ENCODE measurements around the gene NUSAP1.
"Not testable (repeated sequence)": the region's sequence is repeated elsewhere in the genome, so short reads cannot be mapped to it uniquely, and the experiment has no call there.

The NUSAP1 gene, protein sequence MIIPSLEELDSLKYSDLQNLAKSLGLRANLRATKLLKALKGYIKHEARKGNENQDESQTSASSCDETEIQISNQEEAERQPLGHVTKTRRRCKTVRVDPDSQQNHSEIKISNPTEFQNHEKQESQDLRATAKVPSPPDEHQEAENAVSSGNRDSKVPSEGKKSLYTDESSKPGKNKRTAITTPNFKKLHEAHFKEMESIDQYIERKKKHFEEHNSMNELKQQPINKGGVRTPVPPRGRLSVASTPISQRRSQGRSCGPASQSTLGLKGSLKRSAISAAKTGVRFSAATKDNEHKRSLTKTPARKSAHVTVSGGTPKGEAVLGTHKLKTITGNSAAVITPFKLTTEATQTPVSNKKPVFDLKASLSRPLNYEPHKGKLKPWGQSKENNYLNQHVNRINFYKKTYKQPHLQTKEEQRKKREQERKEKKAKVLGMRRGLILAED

DNA sequence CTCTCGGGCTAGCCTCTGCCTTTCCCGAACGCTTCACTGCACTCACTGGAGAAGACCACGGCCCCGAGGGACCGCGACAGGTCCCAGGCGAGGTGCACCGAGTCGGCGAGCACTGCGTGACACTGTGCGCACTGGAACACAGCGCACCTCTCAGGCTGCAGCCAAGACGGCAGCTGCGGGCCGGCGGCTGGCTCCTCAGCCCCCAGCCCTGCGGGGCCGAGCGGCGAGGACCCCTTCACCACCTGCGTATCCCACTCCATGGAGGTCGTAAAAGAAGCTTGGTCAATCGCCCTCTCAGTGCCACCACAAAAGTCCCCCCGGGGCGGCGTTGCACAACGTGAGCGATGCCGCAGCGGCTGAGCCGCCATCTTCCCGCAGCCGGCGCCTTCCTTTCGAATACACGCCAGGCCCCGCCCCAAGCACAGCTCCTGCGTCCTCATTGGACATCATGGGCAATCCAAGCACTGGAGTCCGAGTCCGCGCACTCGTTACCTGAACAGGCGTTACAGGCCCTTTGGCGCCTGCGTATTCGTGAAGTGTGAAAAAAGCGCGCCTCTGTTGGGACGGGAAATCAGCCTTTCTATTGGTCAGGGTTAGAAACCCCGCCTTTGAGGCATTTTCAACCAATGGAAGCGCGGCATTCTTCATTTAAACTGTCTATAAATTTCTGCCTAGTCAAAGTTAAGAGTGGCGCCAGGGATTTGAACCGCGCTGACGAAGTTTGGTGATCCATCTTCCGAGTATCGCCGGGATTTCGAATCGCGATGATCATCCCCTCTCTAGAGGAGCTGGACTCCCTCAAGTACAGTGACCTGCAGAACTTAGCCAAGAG lies at the start of gene NUSAP1, which contains the start of gene OIP5:
TSS of gene NUSAP1 (plus strand) at position 688 of the 832 bp plus-strand sequence. CDS start at position 765, 77 bp downstream.
TSS of gene OIP5 (minus strand) at position 398 of the 832 bp plus-strand sequence. CDS start at position 368, 30 bp downstream.
- ATAC-seq, result peak; percentile 97
- TF ChIP-seq ZFP30 (CRISPR knock-in tag; IDR thresholded peaks at IDR 0.05) (no peak), ZFP3 (CRISPR knock-in tag; IDR thresholded peaks at IDR 0.05) (no peak), TCF4 (CRISPR knock-in tag; IDR thresholded peaks at IDR 0.05; ENCODE audit: borderline replicate concordance) (no peak), ESRRG (CRISPR knock-in tag; IDR thresholded peaks at IDR 0.05) (no peak), PPARA (CRISPR knock-in tag; IDR thresholded peaks at IDR 0.05; ENCODE audit: borderline replicate concordance) (no peak), GLIS3 (CRISPR knock-in tag; IDR thresholded peaks at IDR 0.05) (no peak), ZNF70 (CRISPR knock-in tag; IDR thresholded peaks at IDR 0.05) (no peak), ZNF8 (CRISPR knock-in tag; IDR thresholded peaks at IDR 0.05) (no peak), TOX (CRISPR knock-in tag; IDR thresholded peaks at IDR 0.05; ENCODE audit: borderline replicate concordance) (no peak), ISL1 (CRISPR knock-in tag; IDR thresholded peaks at IDR 0.05) (no peak), ZNF565 (CRISPR knock-in tag; conservative IDR thresholded peaks at IDR 0.05; ENCODE audit: low read depth) (no peak), SNAI2 (CRISPR knock-in tag; IDR thresholded peaks at IDR 0.05) (no peak), OSR1 (CRISPR knock-in tag; IDR thresholded peaks at IDR 0.05) (no peak)
- TF ChIP-seq, protein P1, sequence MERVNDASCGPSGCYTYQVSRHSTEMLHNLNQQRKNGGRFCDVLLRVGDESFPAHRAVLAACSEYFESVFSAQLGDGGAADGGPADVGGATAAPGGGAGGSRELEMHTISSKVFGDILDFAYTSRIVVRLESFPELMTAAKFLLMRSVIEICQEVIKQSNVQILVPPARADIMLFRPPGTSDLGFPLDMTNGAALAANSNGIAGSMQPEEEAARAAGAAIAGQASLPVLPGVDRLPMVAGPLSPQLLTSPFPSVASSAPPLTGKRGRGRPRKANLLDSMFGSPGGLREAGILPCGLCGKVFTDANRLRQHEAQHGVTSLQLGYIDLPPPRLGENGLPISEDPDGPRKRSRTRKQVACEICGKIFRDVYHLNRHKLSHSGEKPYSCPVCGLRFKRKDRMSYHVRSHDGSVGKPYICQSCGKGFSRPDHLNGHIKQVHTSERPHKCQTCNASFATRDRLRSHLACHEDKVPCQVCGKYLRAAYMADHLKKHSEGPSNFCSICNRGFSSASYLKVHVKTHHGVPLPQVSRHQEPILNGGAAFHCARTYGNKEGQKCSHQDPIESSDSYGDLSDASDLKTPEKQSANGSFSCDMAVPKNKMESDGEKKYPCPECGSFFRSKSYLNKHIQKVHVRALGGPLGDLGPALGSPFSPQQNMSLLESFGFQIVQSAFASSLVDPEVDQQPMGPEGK (CRISPR knock-in tag; IDR thresholded peaks at IDR 0.05; ENCODE audit: borderline replicate concordance), result no peak
- TF ChIP-seq, protein P2, sequence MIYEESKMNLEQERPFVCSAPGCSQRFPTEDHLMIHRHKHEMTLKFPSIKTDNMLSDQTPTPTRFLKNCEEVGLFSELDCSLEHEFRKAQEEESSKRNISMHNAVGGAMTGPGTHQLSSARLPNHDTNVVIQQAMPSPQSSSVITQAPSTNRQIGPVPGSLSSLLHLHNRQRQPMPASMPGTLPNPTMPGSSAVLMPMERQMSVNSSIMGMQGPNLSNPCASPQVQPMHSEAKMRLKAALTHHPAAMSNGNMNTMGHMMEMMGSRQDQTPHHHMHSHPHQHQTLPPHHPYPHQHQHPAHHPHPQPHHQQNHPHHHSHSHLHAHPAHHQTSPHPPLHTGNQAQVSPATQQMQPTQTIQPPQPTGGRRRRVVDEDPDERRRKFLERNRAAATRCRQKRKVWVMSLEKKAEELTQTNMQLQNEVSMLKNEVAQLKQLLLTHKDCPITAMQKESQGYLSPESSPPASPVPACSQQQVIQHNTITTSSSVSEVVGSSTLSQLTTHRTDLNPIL (CRISPR knock-in tag; IDR thresholded peaks at IDR 0.05; ENCODE audit: low read depth), result no peak
- TF ChIP-seq, protein P3, sequence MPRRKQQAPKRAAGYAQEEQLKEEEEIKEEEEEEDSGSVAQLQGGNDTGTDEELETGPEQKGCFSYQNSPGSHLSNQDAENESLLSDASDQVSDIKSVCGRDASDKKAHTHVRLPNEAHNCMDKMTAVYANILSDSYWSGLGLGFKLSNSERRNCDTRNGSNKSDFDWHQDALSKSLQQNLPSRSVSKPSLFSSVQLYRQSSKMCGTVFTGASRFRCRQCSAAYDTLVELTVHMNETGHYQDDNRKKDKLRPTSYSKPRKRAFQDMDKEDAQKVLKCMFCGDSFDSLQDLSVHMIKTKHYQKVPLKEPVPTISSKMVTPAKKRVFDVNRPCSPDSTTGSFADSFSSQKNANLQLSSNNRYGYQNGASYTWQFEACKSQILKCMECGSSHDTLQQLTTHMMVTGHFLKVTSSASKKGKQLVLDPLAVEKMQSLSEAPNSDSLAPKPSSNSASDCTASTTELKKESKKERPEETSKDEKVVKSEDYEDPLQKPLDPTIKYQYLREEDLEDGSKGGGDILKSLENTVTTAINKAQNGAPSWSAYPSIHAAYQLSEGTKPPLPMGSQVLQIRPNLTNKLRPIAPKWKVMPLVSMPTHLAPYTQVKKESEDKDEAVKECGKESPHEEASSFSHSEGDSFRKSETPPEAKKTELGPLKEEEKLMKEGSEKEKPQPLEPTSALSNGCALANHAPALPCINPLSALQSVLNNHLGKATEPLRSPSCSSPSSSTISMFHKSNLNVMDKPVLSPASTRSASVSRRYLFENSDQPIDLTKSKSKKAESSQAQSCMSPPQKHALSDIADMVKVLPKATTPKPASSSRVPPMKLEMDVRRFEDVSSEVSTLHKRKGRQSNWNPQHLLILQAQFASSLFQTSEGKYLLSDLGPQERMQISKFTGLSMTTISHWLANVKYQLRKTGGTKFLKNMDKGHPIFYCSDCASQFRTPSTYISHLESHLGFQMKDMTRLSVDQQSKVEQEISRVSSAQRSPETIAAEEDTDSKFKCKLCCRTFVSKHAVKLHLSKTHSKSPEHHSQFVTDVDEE (CRISPR knock-in tag; IDR thresholded peaks at IDR 0.05), result no peak
- TF ChIP-seq, protein P4, sequence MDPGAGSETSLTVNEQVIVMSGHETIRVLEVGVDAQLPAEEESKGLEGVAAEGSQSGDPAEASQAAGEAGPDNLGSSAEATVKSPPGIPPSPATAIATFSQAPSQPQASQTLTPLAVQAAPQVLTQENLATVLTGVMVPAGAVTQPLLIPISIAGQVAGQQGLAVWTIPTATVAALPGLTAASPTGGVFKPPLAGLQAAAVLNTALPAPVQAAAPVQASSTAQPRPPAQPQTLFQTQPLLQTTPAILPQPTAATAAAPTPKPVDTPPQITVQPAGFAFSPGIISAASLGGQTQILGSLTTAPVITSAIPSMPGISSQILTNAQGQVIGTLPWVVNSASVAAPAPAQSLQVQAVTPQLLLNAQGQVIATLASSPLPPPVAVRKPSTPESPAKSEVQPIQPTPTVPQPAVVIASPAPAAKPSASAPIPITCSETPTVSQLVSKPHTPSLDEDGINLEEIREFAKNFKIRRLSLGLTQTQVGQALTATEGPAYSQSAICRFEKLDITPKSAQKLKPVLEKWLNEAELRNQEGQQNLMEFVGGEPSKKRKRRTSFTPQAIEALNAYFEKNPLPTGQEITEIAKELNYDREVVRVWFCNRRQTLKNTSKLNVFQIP (CRISPR knock-in tag; IDR thresholded peaks at IDR 0.05; ENCODE audit: borderline replicate concordance, low read depth), result no peak

DNA sequence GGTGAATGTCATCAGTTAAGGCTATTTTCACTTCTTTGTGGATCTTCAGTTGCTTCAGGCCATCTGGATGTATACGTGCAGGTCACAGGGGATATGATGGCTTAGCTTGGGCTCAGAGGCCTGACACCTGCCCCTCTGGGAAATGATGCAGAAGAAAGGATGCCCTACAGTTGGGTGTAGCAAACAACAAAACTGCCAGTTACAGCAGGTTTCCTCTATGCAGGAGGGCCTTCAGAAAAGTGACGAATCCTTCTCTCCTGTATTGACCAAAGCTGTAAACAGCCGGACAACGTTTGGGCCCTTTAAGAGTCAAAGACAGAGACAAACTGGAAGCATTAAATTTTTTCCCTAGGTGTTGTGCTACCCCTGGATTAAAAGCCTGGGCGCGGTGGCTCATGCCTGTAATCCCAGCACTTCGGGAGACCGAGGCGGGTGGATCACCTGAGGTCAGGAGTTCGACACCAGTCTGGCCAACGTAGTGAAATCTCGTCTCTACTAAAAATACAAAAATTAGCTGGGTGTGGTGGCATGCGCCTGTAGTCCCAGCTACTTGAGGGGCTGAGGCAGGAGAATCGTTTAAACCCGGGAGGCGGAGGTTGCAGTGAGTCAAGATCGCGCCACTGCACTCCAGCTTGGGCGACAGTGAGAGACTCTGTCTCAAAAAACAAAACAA lies 49.6 kb upstream of the NUSAP1 start:
- ATAC-seq, result not testable (repeated sequence)

DNA sequence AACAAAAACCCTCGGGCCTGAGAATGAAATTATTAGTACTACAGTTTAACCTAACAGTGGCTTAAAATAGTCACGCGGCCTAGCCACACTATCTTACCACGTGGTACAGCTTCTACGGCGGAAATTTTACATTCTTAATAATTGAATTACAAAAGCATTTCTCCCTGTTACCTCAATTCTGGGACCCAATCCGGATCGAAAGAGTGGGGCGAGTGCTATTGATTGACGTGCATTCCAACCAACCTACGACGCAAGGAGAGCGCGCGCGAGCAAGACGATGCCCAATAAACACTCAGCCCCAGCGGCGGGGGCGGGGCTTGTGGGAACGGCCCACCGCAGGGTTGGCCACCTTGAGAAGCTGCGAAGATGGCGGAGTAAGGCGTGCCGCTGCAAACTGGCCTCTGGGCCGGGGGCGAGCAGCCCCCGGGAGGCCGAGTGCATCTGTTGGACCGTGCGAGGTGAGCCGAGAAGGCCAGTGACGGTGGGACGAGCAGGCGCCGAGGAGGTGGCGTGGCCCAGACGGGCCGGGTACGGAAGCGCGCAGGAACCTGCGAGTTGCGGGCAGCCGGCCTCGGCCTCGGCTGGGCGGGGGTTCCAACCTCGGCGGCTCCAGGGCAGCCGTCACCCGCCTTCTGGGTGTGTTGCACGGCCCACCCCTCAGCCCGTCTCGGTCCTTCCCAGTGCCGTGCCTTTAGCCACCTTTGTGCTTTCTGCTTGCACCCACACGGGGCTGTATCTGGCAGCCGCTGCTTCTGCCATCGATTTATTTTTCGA lies 48.8 kb upstream of the NUSAP1 start:
- peak; percentile 98 for ATAC-seq

More for the DNA sequence above, 48.8 kb upstream of the NUSAP1 start:
- TF ChIP-seq ISL1 (CRISPR knock-in tag; IDR thresholded peaks at IDR 0.05), result 0 out of 2 replicates have a peak, but pooled peaks have one; percentile 8
- TF ChIP-seq, protein P4 (CRISPR knock-in tag; IDR thresholded peaks at IDR 0.05; ENCODE audit: borderline replicate concordance, low read depth), result no peak

Data from SK-N-SH treated with all-trans-retinoic acid at 6 μM for 48 hours (cell line).